Neural cell (in vitro differentiated cells): ENCODE results near the gene GPAT3.

Source experiments
- CTCF ChIP-seq: fragments of 450-650 bp; IDR thresholded peaks from 2 replicates; pipeline ENCODE4 v1.5.1; 2014; ENCODE audit warnings: antibody characterized with exemption, mild to moderate bottlenecking, moderate library complexity; ENCODE audit not compliant: poor library complexity, severe bottlenecking
- EZH2 ChIP-seq: fragments of 200-600, 300-800 bp; shearing (Covaris generic), sonication (generic); IDR thresholded peaks from 2 replicates; pipeline ENCODE4 v1.6.1; 2014; ENCODE audit warnings: antibody characterized with exemption, low read length, borderline replicate concordance, mild to moderate bottlenecking; ENCODE audit not compliant: insufficient read depth, poor library complexity, severe bottlenecking
- POLR2AphosphoS5 ChIP-seq: IDR thresholded peaks from 2 replicates; pipeline ENCODE4 v1.6.1; 2012
- REST ChIP-seq: IDR thresholded peaks from 2 replicates; pipeline ENCODE4 v1.6.1; 2012; ENCODE audit warnings: borderline replicate concordance
- SMC3 ChIP-seq: fragments of 450-650 bp; conservative IDR thresholded peaks from 2 replicates; pipeline ENCODE4 v1.6.1; 2014; ENCODE audit warnings: antibody characterized with exemption, mild to moderate bottlenecking, moderate library complexity; ENCODE audit not compliant: poor library complexity

- no peak for TF ChIP-seq CTCF
- TF ChIP-seq SMC3 = no peak
- TF ChIP-seq EZH2 = no peak
- TF ChIP-seq POLR2AphosphoS5 = no peak
- no peak for TF ChIP-seq REST
Observed at GRCh38 chr4:83591730-83592129, 55.8 kb downstream of the GPAT3 start.
